HG02884 (cell line): Measurements from ENCODE around the gene TRIM59.
"Not testable (repeated sequence)": the region's sequence is repeated elsewhere in the genome, so short reads cannot be mapped to it uniquely, and the experiment has no call there.

ENCODE experiments used
- ATAC-seq: cut with Tn5 transposase; IDR thresholded peaks from one replicate; pipeline ENCODE4 v1.9.1; 2021; ENCODE audit warnings: mild to moderate bottlenecking, moderate library complexity; ENCODE audit not compliant: unreplicated experiment

Gene TRIM59

GRCh38 chr3:160458151-160458550, 8.6 kb upstream of the TRIM59 start:
- ATAC-seq = no peak

- no peak for ATAC-seq
Observed at GRCh38 chr3:160455846-160456245, 6.3 kb upstream of the TRIM59 start.

GRCh38 chr3:160454995-160455394, 5.4 kb upstream of the TRIM59 start:
- ATAC-seq = no peak

- ATAC-seq = not testable (repeated sequence)
Observed at GRCh38 chr3:160452251-160452650, 2.7 kb upstream of the TRIM59 start.

- no peak for ATAC-seq
Observed at GRCh38 chr3:160451602-160452001, 2.0 kb upstream of the TRIM59 start.

GRCh38 chr3:160450846-160451245, 1.3 kb upstream of the TRIM59 start:
- no peak for ATAC-seq

GRCh38 chr3:160448845-160449635, 546 bp downstream of the TRIM59 start:
- ATAC-seq = peak; percentile 48

GRCh38 chr3:160447544-160447943, 2.0 kb downstream of the TRIM59 start:
- no peak for ATAC-seq

GRCh38 chr3:160446522-160447056, 3.0 kb downstream of the TRIM59 start:
- no peak for ATAC-seq

- ATAC-seq = no peak
Observed at GRCh38 chr3:160445854-160446253, 3.7 kb downstream of the TRIM59 start.

- ATAC-seq = no peak
Observed at GRCh38 chr3:160444411-160444810, 5.2 kb downstream of the TRIM59 start.

- ATAC-seq = no peak
Observed at GRCh38 chr3:160440687-160441086, 8.9 kb downstream of the TRIM59 start.

- ATAC-seq = no peak
Observed at GRCh38 chr3:160437083-160437455, 12.5 kb downstream of the TRIM59 start.

- ATAC-seq = no peak
Observed at GRCh38 chr3:160435747-160436146, 13.8 kb downstream of the TRIM59 start.

- no peak for ATAC-seq
Observed at GRCh38 chr3:160435095-160435494, 14.5 kb downstream of the TRIM59 start.

- no peak for ATAC-seq
Observed at GRCh38 chr3:160434071-160434470, 15.5 kb downstream of the TRIM59 start.

GRCh38 chr3:160427832-160428424, 21.7 kb downstream of the TRIM59 start:
- no peak for ATAC-seq

GRCh38 chr3:160417311-160417710, 32.3 kb downstream of the TRIM59 start:
- ATAC-seq = no peak

GRCh38 chr3:160413613-160414248, 35.9 kb downstream of the TRIM59 start:
- ATAC-seq = peak; percentile 82

GRCh38 chr3:160412477-160412876, 37.1 kb downstream of the TRIM59 start:
- no peak for ATAC-seq

- ATAC-seq = no peak
Observed at GRCh38 chr3:160409812-160410610, 39.6 kb downstream of the TRIM59 start.
